Mesodermal cell (in vitro differentiated cells): Measurements from ENCODE around the gene INSYN2B.
A peak's percentile ranks its signal among the peaks of the same experiment; 100 is the strongest.

Experiments
- H3K27ac ChIP-seq: 2 replicates; pipeline ENCODE4 v1.7.0; 2013; ENCODE audit warnings: mild to moderate bottlenecking, low read depth, low read length, moderate library complexity; ENCODE audit not compliant: severe bottlenecking
- H3K36me3 ChIP-seq: 2 replicates; pipeline ENCODE4 v1.7.1; 2013; ENCODE audit warnings: mild to moderate bottlenecking, low read length, moderate library complexity; ENCODE audit not compliant: control insufficient read depth, insufficient read depth
- H3K4me1 ChIP-seq: one replicate; pipeline ENCODE4 v1.7.1; 2013; ENCODE audit warnings: mild to moderate bottlenecking, low read length; ENCODE audit not compliant: insufficient read depth, control insufficient read depth, poor library complexity, severe bottlenecking
- H3K4me3 ChIP-seq: 2 replicates; pipeline ENCODE4 v1.7.0; 2013; ENCODE audit warnings: low read length, control low read depth, mild to moderate bottlenecking; ENCODE audit not compliant: insufficient read depth, poor library complexity, severe bottlenecking; ENCODE audit errors: extremely low read depth
- H3K9me3 ChIP-seq: 2 replicates; pipeline ENCODE4 v1.7.1; 2013; ENCODE audit warnings: mild to moderate bottlenecking, low read length, moderate library complexity; ENCODE audit not compliant: control insufficient read depth
- WGBS, 2 experiments: methylation state at CpG; one replicate each; pipeline ENCODE4 v1.1.5; 2013; ENCODE audit warnings: missing lambda C conversion rate in 2 of 2; ENCODE audit not compliant: insufficient coverage in 2 of 2; 5-methylcytosine and 5-hydroxymethylcytosine counted together

The INSYN2B gene

GRCh38 chr5:169974121-169974770 lies 6.0 kb downstream of the INSYN2B start:
- no peaks in the 10 kb centered on the region for H3K36me3 ChIP-seq
- 100% methylated on average over 1 of the region's 6 CpGs; no CpG with 5 or more reads in 1 of the 2 experiments for whole genome bisulfite sequencing, 2 experiments

GRCh38 chr5:169973056-169973455 lies 7.2 kb downstream of the INSYN2B start:
- Histone ChIP-seq H3K9me3 (no peaks in the 10 kb centered on the region), H3K4me1 (peaks cover 55% of the 10 kb centered on the region), H3K36me3 (no peaks in the 10 kb centered on the region), H3K4me3 (no peak overlapping the region), H3K27ac (no peak overlapping the region)
- 80 to 100% methylated on average over 1 of the region's 3 CpGs for WGBS, 2 experiments

More at GRCh38 chr5:169974121-169974770, 6.0 kb downstream of the INSYN2B start:
- H3K4me3 ChIP-seq, result no peak overlapping the region
- H3K4me1 ChIP-seq, result peaks cover 53% of the 10 kb centered on the region
- no peak overlapping the region for H3K27ac ChIP-seq
- no peaks in the 10 kb centered on the region for H3K9me3 ChIP-seq

- H3K9me3 ChIP-seq, result no peaks in the 10 kb centered on the region
- H3K36me3 ChIP-seq, result no peaks in the 10 kb centered on the region
- H3K4me3 ChIP-seq, result no peak overlapping the region
- 89 to 100% methylated on average over 1 of the region's 1 CpG for WGBS, 2 experiments
- H3K27ac ChIP-seq, result peak overlapping the region; percentile 76
- peaks cover 44% of the 10 kb centered on the region for H3K4me1 ChIP-seq
Measured at GRCh38 chr5:169971780-169972179, 8.5 kb downstream of the INSYN2B start.

GRCh38 chr5:169970911-169971765 lies 9.2 kb downstream of the INSYN2B start:
- no peaks in the 10 kb centered on the region for H3K9me3 ChIP-seq
- no peak overlapping the region for H3K4me3 ChIP-seq
- H3K4me1 ChIP-seq, result peaks cover 38% of the 10 kb centered on the region
- H3K36me3 ChIP-seq, result no peaks in the 10 kb centered on the region
- peak overlapping the region; percentile 76 for H3K27ac ChIP-seq
- 36 to 62% methylated on average over 6 to 7 of the region's 8 CpGs for WGBS, 2 experiments

GRCh38 chr5:169970339-169970738 lies 10.0 kb downstream of the INSYN2B start:
- H3K9me3 ChIP-seq, result no peaks in the 10 kb centered on the region
- peak overlapping the region; percentile 76 for H3K27ac ChIP-seq
- H3K4me3 ChIP-seq, result no peak overlapping the region
- no peaks in the 10 kb centered on the region for H3K36me3 ChIP-seq
- peaks cover 38% of the 10 kb centered on the region for H3K4me1 ChIP-seq

- H3K9me3 ChIP-seq, result no peaks in the 10 kb centered on the region
- 73 to 78% methylated on average over 4 to 5 of the region's 5 CpGs for WGBS, 2 experiments
- no peak overlapping the region for H3K27ac ChIP-seq
- no peak overlapping the region for H3K4me3 ChIP-seq
- peaks cover 5% of the 10 kb centered on the region for H3K4me1 ChIP-seq
- H3K36me3 ChIP-seq, result no peaks in the 10 kb centered on the region
Measured at GRCh38 chr5:169964246-169964645, 16.0 kb downstream of the INSYN2B start.

- H3K27ac ChIP-seq, result no peak overlapping the region
- H3K4me1 ChIP-seq, result no peaks in the 10 kb centered on the region
- H3K9me3 ChIP-seq, result no peaks in the 10 kb centered on the region
- WGBS, 2 experiments, result 100% methylated on average over 1 of the region's 2 CpGs; no CpG with 5 or more reads in 1 of the 2 experiments
- no peaks in the 10 kb centered on the region for H3K36me3 ChIP-seq
- no peak overlapping the region for H3K4me3 ChIP-seq
Measured at GRCh38 chr5:169960659-169961058, 19.6 kb downstream of the INSYN2B start.

- Histone ChIP-seq H3K27ac (no peak overlapping the region), H3K4me3 (no peak overlapping the region), H3K36me3 (no peaks in the 10 kb centered on the region), H3K9me3 (no peaks in the 10 kb centered on the region), H3K4me1 (peaks cover 4% of the 10 kb centered on the region)
- no CpG with 5 or more reads among the region's 3 CpGs for WGBS, 2 experiments
Measured at GRCh38 chr5:169958278-169958677, 22.0 kb downstream of the INSYN2B start.

GRCh38 chr5:169956756-169957155 lies 23.5 kb downstream of the INSYN2B start:
- no peaks in the 10 kb centered on the region for H3K36me3 ChIP-seq
- H3K4me1 ChIP-seq, result peaks cover 4% of the 10 kb centered on the region
- H3K4me3 ChIP-seq, result no peak overlapping the region
- no peak overlapping the region for H3K27ac ChIP-seq
- H3K9me3 ChIP-seq, result no peaks in the 10 kb centered on the region

- no peak overlapping the region for H3K4me3 ChIP-seq
- WGBS, 2 experiments, result 93 to 100% methylated on average over 1 to 3 of the region's 3 CpGs
- no peaks in the 10 kb centered on the region for H3K9me3 ChIP-seq
- H3K4me1 ChIP-seq, result peaks cover 4% of the 10 kb centered on the region
- no peaks in the 10 kb centered on the region for H3K36me3 ChIP-seq
- H3K27ac ChIP-seq, result no peak overlapping the region
Measured at GRCh38 chr5:169956126-169956525, 24.2 kb downstream of the INSYN2B start.

GRCh38 chr5:169954786-169955185 lies 25.5 kb downstream of the INSYN2B start:
- H3K36me3 ChIP-seq, result no peaks in the 10 kb centered on the region
- no peaks in the 10 kb centered on the region for H3K9me3 ChIP-seq
- no peak overlapping the region for H3K4me3 ChIP-seq
- H3K4me1 ChIP-seq, result peaks cover 4% of the 10 kb centered on the region
- H3K27ac ChIP-seq, result no peak overlapping the region
- 93 to 95% methylated on average over 6 of the region's 6 CpGs for WGBS, 2 experiments
